ENCODE data around the gene ZNF761. TPM values are rescaled to one million over a fixed set of nuclear protein-coding genes. Genes with fewer than 3 reads are reported as not detected.
A peak's percentile ranks its signal among the peaks of the same experiment; 100 is the strongest.

Gene ZNF761
- 10.3 TPM for polyA plus RNA-seq (2013)

DNA sequence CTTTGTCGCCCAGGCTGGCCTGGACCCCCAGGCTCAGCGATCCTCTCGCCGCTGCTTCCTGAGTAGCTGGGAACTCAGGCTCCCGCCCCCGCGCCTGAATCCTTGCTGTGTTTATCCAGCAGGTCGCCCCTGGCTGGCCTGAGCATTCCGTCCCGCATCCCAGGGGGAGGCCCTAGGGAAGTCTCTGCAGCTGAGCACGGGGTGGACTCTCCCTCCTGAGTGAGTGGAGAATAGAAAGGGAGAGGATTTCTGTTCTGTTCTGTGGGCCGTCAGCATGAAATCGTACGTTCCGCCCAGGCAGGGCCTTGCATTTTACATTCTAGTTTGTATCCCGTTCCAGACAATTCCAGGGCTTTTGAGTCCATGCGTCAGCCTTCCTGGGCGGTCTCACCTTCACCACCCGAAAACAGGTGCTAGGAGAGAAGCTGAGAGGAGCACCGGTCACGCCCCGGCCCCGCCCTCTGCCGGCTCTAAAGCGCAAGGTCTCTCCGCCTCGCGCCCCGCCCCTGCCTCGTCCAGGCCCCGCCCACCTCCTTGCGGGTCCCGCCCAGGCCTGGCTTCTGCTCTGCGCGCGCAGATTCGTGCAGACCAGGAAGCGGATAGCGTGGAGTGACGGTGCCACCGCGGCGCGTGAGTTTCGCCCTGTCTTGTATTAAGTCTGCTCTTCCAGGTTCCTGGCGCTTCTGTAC is at the start of gene ZNF761:
TSS of gene ZNF761 (plus strand) at position 586 of the 689 bp plus-strand sequence. CDS start 15,285 bp downstream, outside the sequence.
- DNase-seq, result peak; percentile 90 to 94 (median 94)
- CTCF ChIA-PET, result no interaction called here
- Histone ChIP-seq H3K27me3 (replicated peaks in 2 of 5; ENCODE audit: control insufficient read depth in 4 of 5, insufficient read depth in 5 of 5, low read length in 4 of 5) (no peaks in the 10 kb centered on the region), H3K4me3 (ENCODE audit: control insufficient read depth in 1 of 7, extremely low read depth in 1 of 7, insufficient read depth in 4 of 7, low read depth in 2 of 7, low read length in 6 of 7) (peak within 1 kb of the TSS; percentile 62 to 95 (median 93)), H3K27ac (ENCODE audit: insufficient read depth in 1 of 2, low read depth in 1 of 2, low read length in 2 of 2, poor library complexity in 1 of 2, severe bottlenecking in 2 of 2) (peak within 1 kb of the TSS; percentile 72 to 91), H3K9me3 (ENCODE audit: control extremely low read depth in 1 of 5, control insufficient read depth in 4 of 5, insufficient read depth in 2 of 5, low read depth in 1 of 5, low read length in 4 of 5) (peaks cover 0 to 3% (median 0%) of the 10 kb centered on the region in 5 experiments), H3K4me1 (ENCODE audit: control extremely low read depth in 1 of 4, control insufficient read depth in 4 of 4, insufficient read depth in 4 of 4, low read length in 3 of 4) (peaks cover 0 to 16% (median 12%) of the 10 kb centered on the region in 4 experiments), H3K36me3 (ENCODE audit: control insufficient read depth in 4 of 4, insufficient read depth in 4 of 4, low read length in 3 of 4) (peaks cover 3 to 28% (median 18%) of the 10 kb centered on the region in 4 experiments)
- POLR2A ChIA-PET, result no interaction called here
- 1% methylated on average over 45 of the region's 46 CpGs for WGBS (ENCODE audit: insufficient coverage)

DNA sequence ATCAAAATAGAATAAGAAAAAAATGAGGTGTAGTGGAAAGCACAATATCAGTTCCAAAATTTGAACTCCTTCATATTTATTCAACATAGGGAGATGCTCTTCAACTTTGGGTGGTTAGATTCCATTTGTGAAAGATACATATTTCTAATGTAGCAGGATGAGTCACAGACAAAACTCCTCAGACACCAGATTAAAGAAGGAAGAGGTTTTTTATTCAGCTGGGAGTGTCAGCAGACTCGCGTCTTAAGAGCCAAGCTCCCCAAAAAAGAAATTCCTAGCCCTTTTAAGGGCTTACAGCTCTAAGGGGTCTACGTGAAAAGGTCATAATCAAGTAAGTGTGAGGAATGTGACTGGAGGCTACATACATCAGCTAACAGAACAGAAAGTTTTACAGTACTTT is 43.6 kb upstream of the ZNF761 start:
- no peak for DNase-seq
- Histone ChIP-seq H3K27ac (ENCODE audit: insufficient read depth in 1 of 2, low read depth in 1 of 2, low read length in 2 of 2, poor library complexity in 1 of 2, severe bottlenecking in 2 of 2) (no peak overlapping the region), H3K27me3 (replicated peaks in 2 of 5; ENCODE audit: control insufficient read depth in 4 of 5, insufficient read depth in 5 of 5, low read length in 4 of 5) (no peaks in the 10 kb centered on the region), H3K9me3 (ENCODE audit: control extremely low read depth in 1 of 5, control insufficient read depth in 4 of 5, insufficient read depth in 2 of 5, low read depth in 1 of 5, low read length in 4 of 5) (peaks cover 10 to 51% (median 23%) of the 10 kb centered on the region in 5 experiments), H3K4me3 (ENCODE audit: control insufficient read depth in 1 of 7, extremely low read depth in 1 of 7, insufficient read depth in 4 of 7, low read depth in 2 of 7, low read length in 6 of 7) (no peak overlapping the region), H3K36me3 (ENCODE audit: control insufficient read depth in 4 of 4, insufficient read depth in 4 of 4, low read length in 3 of 4) (peaks cover 0 to 25% (median 5%) of the 10 kb centered on the region in 4 experiments), H3K4me1 (ENCODE audit: control extremely low read depth in 1 of 4, control insufficient read depth in 4 of 4, insufficient read depth in 4 of 4, low read length in 3 of 4) (no peaks in the 10 kb centered on the region)
- WGBS (ENCODE audit: insufficient coverage), result no CpG with 5 or more reads among the region's 3 CpGs
- CTCF ChIA-PET, result no interaction called here
- POLR2A ChIA-PET, result no interaction called here

DNA sequence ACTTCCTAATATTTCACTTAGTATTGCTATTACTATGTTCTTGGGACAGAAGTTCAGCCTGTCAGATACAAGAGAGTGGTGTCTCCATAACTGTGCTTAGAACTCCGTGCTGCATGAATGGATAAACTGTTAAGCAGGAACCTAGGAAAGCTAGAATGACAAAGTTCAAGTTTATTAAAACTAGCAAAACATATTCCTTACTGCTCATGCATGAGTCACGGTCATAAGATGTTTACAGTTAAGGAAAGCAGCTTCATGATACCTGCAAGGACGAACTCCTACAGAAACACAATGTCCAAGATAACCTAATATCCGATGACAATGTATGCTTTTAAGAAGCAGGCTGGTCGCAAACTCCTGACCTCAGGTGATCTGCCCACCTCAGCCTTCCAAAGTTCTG is 42.9 kb upstream of the ZNF761 start:
- 100% methylated on average over 5 of the region's 5 CpGs for WGBS (ENCODE audit: insufficient coverage)
- POLR2A ChIA-PET, result no interaction called here
- peaks cover 0 to 18% (median 3%) of the 10 kb centered on the region in 4 experiments for H3K36me3 ChIP-seq (ENCODE audit: control insufficient read depth in 4 of 4, insufficient read depth in 4 of 4, low read length in 3 of 4)
- DNase-seq, result no peak
- H3K9me3 ChIP-seq (ENCODE audit: control extremely low read depth in 1 of 5, control insufficient read depth in 4 of 5, insufficient read depth in 2 of 5, low read depth in 1 of 5, low read length in 4 of 5), result peaks cover 5 to 44% (median 21%) of the 10 kb centered on the region in 5 experiments
- no peak overlapping the region for H3K4me3 ChIP-seq (ENCODE audit: control insufficient read depth in 1 of 7, extremely low read depth in 1 of 7, insufficient read depth in 4 of 7, low read depth in 2 of 7, low read length in 6 of 7)
- CTCF ChIA-PET, result no interaction called here
- H3K4me1 ChIP-seq (ENCODE audit: control extremely low read depth in 1 of 4, control insufficient read depth in 4 of 4, insufficient read depth in 4 of 4, low read length in 3 of 4), result no peaks in the 10 kb centered on the region
- no peak overlapping the region for H3K27ac ChIP-seq (ENCODE audit: insufficient read depth in 1 of 2, low read depth in 1 of 2, low read length in 2 of 2, poor library complexity in 1 of 2, severe bottlenecking in 2 of 2)
- no peaks in the 10 kb centered on the region for H3K27me3 ChIP-seq (replicated peaks in 2 of 5; ENCODE audit: control insufficient read depth in 4 of 5, insufficient read depth in 5 of 5, low read length in 4 of 5)

DNA sequence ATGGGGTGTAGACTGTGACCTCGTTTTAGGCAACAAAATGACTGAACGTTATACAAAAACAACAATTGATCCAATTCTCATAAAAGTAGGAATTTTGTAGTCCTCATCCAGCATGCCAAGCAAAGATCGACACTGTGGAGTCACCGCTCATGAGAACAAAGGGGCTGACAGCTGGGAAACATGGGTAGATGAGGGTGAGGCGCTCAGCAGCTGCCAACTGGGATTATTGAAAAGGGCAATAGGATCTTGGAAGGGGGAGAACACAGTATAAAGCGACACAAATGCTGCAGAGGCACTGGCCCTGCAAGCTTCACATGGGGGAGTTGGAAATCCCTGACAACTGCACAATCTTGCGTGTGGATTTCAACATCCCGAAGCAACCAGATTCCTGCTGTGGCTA is 42.2 kb upstream of the ZNF761 start:
- WGBS (ENCODE audit: insufficient coverage), result 90% methylated on average over 8 of the region's 8 CpGs
- H3K36me3 ChIP-seq (ENCODE audit: control insufficient read depth in 4 of 4, insufficient read depth in 4 of 4, low read length in 3 of 4), result peaks cover 0 to 18% (median 3%) of the 10 kb centered on the region in 4 experiments
- peaks cover 5 to 42% (median 21%) of the 10 kb centered on the region in 5 experiments for H3K9me3 ChIP-seq (ENCODE audit: control extremely low read depth in 1 of 5, control insufficient read depth in 4 of 5, insufficient read depth in 2 of 5, low read depth in 1 of 5, low read length in 4 of 5)
- CTCF ChIA-PET, result no interaction called here
- H3K4me1 ChIP-seq (ENCODE audit: control extremely low read depth in 1 of 4, control insufficient read depth in 4 of 4, insufficient read depth in 4 of 4, low read length in 3 of 4), result peaks cover 0 to 4% (median 3%) of the 10 kb centered on the region in 4 experiments
- no peak overlapping the region for H3K27ac ChIP-seq (ENCODE audit: insufficient read depth in 1 of 2, low read depth in 1 of 2, low read length in 2 of 2, poor library complexity in 1 of 2, severe bottlenecking in 2 of 2)
- no peak for DNase-seq
- POLR2A ChIA-PET, result no interaction called here
- H3K4me3 ChIP-seq (ENCODE audit: control insufficient read depth in 1 of 7, extremely low read depth in 1 of 7, insufficient read depth in 4 of 7, low read depth in 2 of 7, low read length in 6 of 7), result no peak overlapping the region
- no peaks in the 10 kb centered on the region for H3K27me3 ChIP-seq (replicated peaks in 2 of 5; ENCODE audit: control insufficient read depth in 4 of 5, insufficient read depth in 5 of 5, low read length in 4 of 5)

DNA sequence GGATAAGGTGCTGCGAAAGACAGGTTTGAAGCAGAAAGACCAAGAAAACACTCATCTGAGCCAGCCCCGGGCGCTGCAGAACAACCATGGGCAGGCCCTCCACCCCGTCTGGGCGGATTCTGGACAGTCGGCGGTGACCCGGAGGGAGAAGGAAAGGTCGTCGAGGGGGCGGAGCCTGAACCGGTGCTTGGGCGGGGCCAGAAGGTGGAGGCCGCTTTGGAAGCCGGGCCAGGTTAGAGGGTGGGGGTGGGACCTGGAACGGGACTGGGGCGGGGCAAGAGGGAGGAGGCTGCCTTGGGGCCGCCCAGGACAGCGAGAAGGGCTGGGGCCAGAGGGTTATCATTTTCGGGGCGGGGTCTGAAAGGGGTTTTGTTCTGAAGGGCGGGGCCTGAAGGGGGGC is 41.8 kb upstream of the ZNF761 start:
- 42% methylated on average over 7 of the region's 22 CpGs for WGBS (ENCODE audit: insufficient coverage)
- H3K27ac ChIP-seq (ENCODE audit: insufficient read depth in 1 of 2, low read depth in 1 of 2, low read length in 2 of 2, poor library complexity in 1 of 2, severe bottlenecking in 2 of 2), result no peak overlapping the region
- peaks cover 1 to 39% (median 21%) of the 10 kb centered on the region in 5 experiments for H3K9me3 ChIP-seq (ENCODE audit: control extremely low read depth in 1 of 5, control insufficient read depth in 4 of 5, insufficient read depth in 2 of 5, low read depth in 1 of 5, low read length in 4 of 5)
- no peak overlapping the region for H3K4me3 ChIP-seq (ENCODE audit: control insufficient read depth in 1 of 7, extremely low read depth in 1 of 7, insufficient read depth in 4 of 7, low read depth in 2 of 7, low read length in 6 of 7)
- ChIA-PET POLR2A (no interaction called here), CTCF (no interaction called here)
- DNase-seq, result no peak
- H3K4me1 ChIP-seq (ENCODE audit: control extremely low read depth in 1 of 4, control insufficient read depth in 4 of 4, insufficient read depth in 4 of 4, low read length in 3 of 4), result peaks cover 0 to 6% (median 5%) of the 10 kb centered on the region in 4 experiments
- no peaks in the 10 kb centered on the region for H3K27me3 ChIP-seq (replicated peaks in 2 of 5; ENCODE audit: control insufficient read depth in 4 of 5, insufficient read depth in 5 of 5, low read length in 4 of 5)
- peaks cover 0 to 14% (median 3%) of the 10 kb centered on the region in 4 experiments for H3K36me3 ChIP-seq (ENCODE audit: control insufficient read depth in 4 of 4, insufficient read depth in 4 of 4, low read length in 3 of 4)

DNA sequence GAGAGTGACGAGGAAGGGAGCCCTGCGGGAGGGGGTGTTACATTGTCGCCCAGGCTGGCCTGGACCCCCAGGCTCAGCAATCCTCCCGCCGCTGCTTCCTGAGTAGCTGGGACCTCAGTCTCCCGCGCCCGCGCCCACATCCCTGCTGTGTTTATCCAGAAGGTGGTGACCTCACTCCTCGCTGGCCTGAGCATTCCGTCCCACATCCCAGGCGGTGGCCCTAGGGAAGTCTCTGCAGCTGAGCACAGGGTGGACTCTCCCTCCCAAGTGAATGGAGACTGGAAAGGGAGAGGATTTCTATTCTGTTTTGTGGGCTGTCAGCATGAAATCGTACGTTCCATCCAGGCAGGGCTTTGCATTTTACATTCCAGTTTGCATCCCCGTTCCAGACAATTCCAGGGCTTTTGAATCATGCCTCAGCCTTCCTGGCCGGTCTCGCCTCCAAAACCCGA is 37.2 kb upstream of the ZNF761 start:
- Histone ChIP-seq H3K36me3 (ENCODE audit: control insufficient read depth in 4 of 4, insufficient read depth in 4 of 4, low read length in 3 of 4) (peaks cover 2 to 16% (median 7%) of the 10 kb centered on the region in 4 experiments), H3K4me3 (ENCODE audit: control insufficient read depth in 1 of 7, extremely low read depth in 1 of 7, insufficient read depth in 4 of 7, low read depth in 2 of 7, low read length in 6 of 7) (peak overlapping the region in 6 of 7 experiments; percentile 57 to 93 (median 87)), H3K27me3 (replicated peaks in 2 of 5; ENCODE audit: control insufficient read depth in 4 of 5, insufficient read depth in 5 of 5, low read length in 4 of 5) (no peaks in the 10 kb centered on the region), H3K9me3 (ENCODE audit: control extremely low read depth in 1 of 5, control insufficient read depth in 4 of 5, insufficient read depth in 2 of 5, low read depth in 1 of 5, low read length in 4 of 5) (peaks cover 0 to 20% (median 9%) of the 10 kb centered on the region in 5 experiments), H3K27ac (ENCODE audit: insufficient read depth in 1 of 2, low read depth in 1 of 2, low read length in 2 of 2, poor library complexity in 1 of 2, severe bottlenecking in 2 of 2) (peak overlapping the region in 1 of 2 experiments; percentile 87), H3K4me1 (ENCODE audit: control extremely low read depth in 1 of 4, control insufficient read depth in 4 of 4, insufficient read depth in 4 of 4, low read length in 3 of 4) (peaks cover 0 to 19% (median 14%) of the 10 kb centered on the region in 4 experiments)
- ChIA-PET CTCF (no interaction called here), POLR2A (no interaction called here)
- DNase-seq, result peak in 2 of 3 donors; percentile 24 to 30
- WGBS (ENCODE audit: insufficient coverage), result 16% methylated on average over 13 of the region's 18 CpGs
